A549 (cell line): ENCODE measurements around the gene DOLPP1.

Experiments
- BHLHE40 ChIP-seq: IDR thresholded peaks from 2 replicates; pipeline ENCODE4 v1.6.1; 2012; ENCODE audit warnings: low read depth, low read length, inconsistent platforms
- CTCF ChIP-seq: fragments of >200 bp; sonication (Bioruptor Twin); formaldehyde crosslinking; IDR thresholded peaks from 3 replicates; pipeline ENCODE4 v1.5.1; 2016
- EP300 ChIP-seq, 2 experiments: fragments of >200 bp; sonication (Bioruptor Twin); formaldehyde crosslinking; IDR thresholded peaks; 2 replicates in 1 of 2; 3 replicates in 1 of 2; pipeline ENCODE4 v1.6.1; 2016 to 2017
- HMGXB4 ChIP-seq: fragments of 250-450 bp; sonication (Bioruptor Pico); IDR thresholded peaks from 2 replicates; pipeline ENCODE4 v1.5.0; 2021; ENCODE audit warnings: mild to moderate bottlenecking, moderate library complexity, borderline replicate concordance
- POLR2A ChIP-seq: IDR thresholded peaks from 2 replicates; pipeline ENCODE4 v1.6.1; 2012; ENCODE audit warnings: mild to moderate bottlenecking, low read length
- POLR2AphosphoS2 ChIP-seq: conservative IDR thresholded peaks from 2 replicates; pipeline ENCODE4 v1.6.1; 2012; ENCODE audit warnings: low read length, improper control_type of control experiment, inconsistent platforms
- RAD21 ChIP-seq, 2 experiments: fragments of >200 bp in 1 of 2; sonication (Bioruptor Twin) in 1 of 2; formaldehyde crosslinking in 1 of 2; IDR thresholded peaks in 1 of 2; conservative IDR thresholded peaks in 1 of 2; 2 replicates in 1 of 2; 3 replicates in 1 of 2; pipeline ENCODE4 v1.6.1; 2012 to 2018; ENCODE audit warnings: inconsistent platforms in 1 of 2
- REST ChIP-seq: fragments of 200-600 bp; sonication (generic); IDR thresholded peaks from 2 replicates; pipeline ENCODE4 v1.6.1; 2016; ENCODE audit warnings: antibody characterized with exemption, mild to moderate bottlenecking, moderate library complexity
- RFX5 ChIP-seq: fragments of 450-650 bp; IDR thresholded peaks from 2 replicates; pipeline ENCODE4 v1.7.1; 2014; ENCODE audit warnings: antibody characterized with exemption, mild to moderate bottlenecking, moderate library complexity
- RNF2 ChIP-seq: fragments of 200-600 bp; sonication (generic); IDR thresholded peaks from 2 replicates; pipeline ENCODE4 v1.6.1; 2016; ENCODE audit warnings: low read depth, mild to moderate bottlenecking, antibody characterized with exemption, moderate library complexity, borderline replicate concordance
- USF2 ChIP-seq: fragments of 450-650 bp; IDR thresholded peaks from 2 replicates; pipeline ENCODE4 v1.6.1; 2014; ENCODE audit warnings: antibody characterized with exemption
- ZSCAN20 ChIP-seq: fragments of 250-450 bp; sonication (Bioruptor Pico); IDR thresholded peaks from 2 replicates; pipeline ENCODE4 v1.8.0; 2022; ENCODE audit warnings: mild to moderate bottlenecking, moderate library complexity

- TF ChIP-seq CTCF (no peak), RNF2 (no peak), EP300 (IDR thresholded peaks at IDR 0.05) (no peak), ZSCAN20 (CRISPR knock-in tag) (no peak), RFX5 (no peak), USF2 (no peak), POLR2AphosphoS2 (no peak), HMGXB4 (CRISPR knock-in tag) (no peak), REST (no peak), POLR2A (no peak), RAD21 (conservative IDR thresholded peaks at IDR 0.05 in 1 of 2, IDR thresholded peaks at IDR 0.05 in 1 of 2) (no peak), BHLHE40 (no peak)
Observed at GRCh38 chr9:129077236-129077635, 3.7 kb upstream of the DOLPP1 start.
